H1 (cell line): ENCODE measurements around the gene ANO6. TPM values are rescaled to one million over a fixed set of nuclear protein-coding genes. Genes with fewer than 3 reads are reported as not detected.

Experiments
- CTCF ChIA-PET: fragments of 300-600 bp; sonication (Branson Sonifier 250); formaldehyde crosslinking; loops from one replicate; lab custom pipeline; 2021; ENCODE audit not compliant: partially characterized antibody; lab: Charles Lee
- POLR2A ChIA-PET: fragments of 300-600 bp; sonication (Branson Sonifier 250); formaldehyde crosslinking; loops from one replicate; lab custom pipeline; 2021; ENCODE audit warnings: inconsistent platforms; ENCODE audit not compliant: partially characterized antibody; lab: Charles Lee
- DNase-seq, 2 experiments: peaks; one replicate each; pipeline versions ENCODE4 v3.0.0 to v3.0.0-alpha.2; 2010 to 2022; ENCODE audit warnings: low spot score in 2 of 2, low read depth in 1 of 2, mixed read lengths in 1 of 2
- FAIRE-seq: peaks from 2 replicates; lab custom pipeline; 2011; peaks lifted over from hg19 to GRCh38; lab: Jason Lieb, UNC
- H2AFZ ChIP-seq: 2 replicates; pipeline ENCODE4 v1.8.1; 2012; ENCODE audit warnings: low read length, inconsistent platforms
- H2AK5ac ChIP-seq: 2 replicates; pipeline ENCODE4 v1.6.1; 2013; ENCODE audit warnings: low read depth, low read length
- H2BK120ac ChIP-seq: replicated peaks from 2 replicates; pipeline ENCODE3; 2013; ENCODE audit warnings: low read depth, low read length, inconsistent platforms
- H2BK12ac ChIP-seq: 2 replicates; pipeline ENCODE4 v1.6.1; 2013; ENCODE audit warnings: low read depth, low read length
- H2BK15ac ChIP-seq: 2 replicates; pipeline ENCODE4 v1.6.1; 2013; ENCODE audit warnings: low read length
- H2BK20ac ChIP-seq: 2 replicates; pipeline ENCODE4 v1.6.1; 2013; ENCODE audit warnings: low read length
- H2BK5ac ChIP-seq: 2 replicates; pipeline ENCODE4 v1.6.1; 2013; ENCODE audit warnings: low read depth, low read length
- H3K14ac ChIP-seq: 2 replicates; pipeline ENCODE4 v1.6.1; 2013; ENCODE audit warnings: inconsistent platforms; ENCODE audit not compliant: insufficient read length
- H3K18ac ChIP-seq: 2 replicates; pipeline ENCODE4 v1.6.1; 2013; ENCODE audit warnings: low read length; ENCODE audit errors: extremely low read depth
- H3K23ac ChIP-seq: 2 replicates; pipeline ENCODE4 v1.6.1; 2013; ENCODE audit warnings: inconsistent platforms; ENCODE audit not compliant: insufficient read length
- H3K23me2 ChIP-seq: 2 replicates; pipeline ENCODE4 v1.6.1; 2013; ENCODE audit warnings: low read depth, low read length
- H3K27ac ChIP-seq: 2 replicates; pipeline ENCODE4 v1.6.1; 2011; ENCODE audit warnings: low read depth, low read length, inconsistent platforms
- H3K27me3 ChIP-seq, 4 experiments: replicated peaks in 1 of 4; 1 replicate in 1 of 4; 2 replicates in 3 of 4; pipeline versions ENCODE4 v1.6.1 to v1.8.1; 2011 to 2013; ENCODE audit warnings: low read length in 3 of 4, mild to moderate bottlenecking in 3 of 4, inconsistent platforms in 2 of 4, mixed read lengths in 2 of 4, moderate library complexity in 1 of 4; ENCODE audit not compliant: control insufficient read depth in 3 of 4, insufficient read depth in 3 of 4; ENCODE audit errors: extremely low read depth in 1 of 4
- H3K36me3 ChIP-seq, 4 experiments: 2 replicates each; pipeline versions ENCODE4 v1.6.1 to v1.8.1; 2011 to 2013; ENCODE audit warnings: mild to moderate bottlenecking in 4 of 4, low read length in 3 of 4, moderate library complexity in 2 of 4, control low read depth in 1 of 4, inconsistent platforms in 1 of 4; ENCODE audit not compliant: insufficient read depth in 4 of 4, control insufficient read depth in 2 of 4
- H3K4ac ChIP-seq: replicated peaks from 2 replicates; pipeline ENCODE3; 2013; ENCODE audit warnings: low read length, low read depth, mixed read lengths, inconsistent platforms; ENCODE audit not compliant: insufficient read length
- H3K4me1 ChIP-seq, 4 experiments: replicated peaks in 1 of 4; 1 replicate in 1 of 4; 2 replicates in 3 of 4; pipeline versions ENCODE4 v1.6.1 to v1.8.1; 2011 to 2013; ENCODE audit warnings: low read length in 3 of 4, inconsistent platforms in 2 of 4, mixed read lengths in 1 of 4; ENCODE audit not compliant: insufficient read depth in 4 of 4, control insufficient read depth in 3 of 4
- H3K4me2 ChIP-seq, 2 experiments: 2 replicates each; pipeline versions ENCODE4 v1.6.1 to v1.8.1; 2011 to 2013; ENCODE audit warnings: low read depth in 2 of 2, low read length in 2 of 2, control low read depth in 1 of 2, inconsistent platforms in 1 of 2, mild to moderate bottlenecking in 1 of 2; ENCODE audit not compliant: insufficient read depth in 1 of 2
- H3K4me3 ChIP-seq, 4 experiments: fragments of 200-600, 300-600 bp in 1 of 4; sonication (generic), shearing (Covaris generic), sonication (Bioruptor Twin) in 1 of 4; 2 replicates each; pipeline versions ENCODE4 v1.5.1 to v1.8.1; 2011 to 2016; ENCODE audit warnings: low read length in 4 of 4, low read depth in 3 of 4, control low read depth in 2 of 4, inconsistent platforms in 2 of 4, mild to moderate bottlenecking in 2 of 4, mixed read lengths in 1 of 4, moderate library complexity in 1 of 4; ENCODE audit not compliant: insufficient read depth in 2 of 4; ENCODE audit errors: extremely low read depth in 1 of 4
- H3K56ac ChIP-seq: replicated peaks from 2 replicates; pipeline ENCODE3; 2013; ENCODE audit warnings: low read depth, mild to moderate bottlenecking, mixed read lengths, low read length, inconsistent platforms; ENCODE audit not compliant: insufficient read length
- H3K79me1 ChIP-seq: 2 replicates; pipeline ENCODE4 v1.6.1; 2013; ENCODE audit warnings: low read depth, low read length, control low read depth
- H3K79me2 ChIP-seq, 2 experiments: 2 replicates each; pipeline versions ENCODE4 v1.6.1 to v1.8.1; 2012 to 2013; ENCODE audit warnings: low read length in 2 of 2, mild to moderate bottlenecking in 2 of 2, inconsistent platforms in 1 of 2; ENCODE audit not compliant: insufficient read depth in 2 of 2, control insufficient read depth in 1 of 2
- H3K9ac ChIP-seq, 4 experiments: replicated peaks in 1 of 4; 1 replicate in 1 of 4; 2 replicates in 3 of 4; pipeline versions ENCODE4 v1.6.1 to v1.8.1; 2011 to 2013; ENCODE audit warnings: low read depth in 3 of 4, low read length in 3 of 4, control low read depth in 2 of 4, mild to moderate bottlenecking in 2 of 4, moderate library complexity in 2 of 4, inconsistent platforms in 1 of 4; ENCODE audit errors: extremely low read depth in 1 of 4
- H3K9me3 ChIP-seq, 2 experiments: 2 replicates each; pipeline versions ENCODE4 v1.6.1 to v1.8.1; 2012 to 2013; ENCODE audit warnings: mild to moderate bottlenecking in 2 of 2, moderate library complexity in 2 of 2, control low read depth in 1 of 2, inconsistent platforms in 1 of 2, low read depth in 1 of 2, low read length in 1 of 2, mixed read lengths in 1 of 2; ENCODE audit not compliant: insufficient read depth in 2 of 2
- H4K20me1 ChIP-seq, 2 experiments: replicated peaks in 1 of 2; 2 replicates each; pipeline versions ENCODE3 to v1.8.1; 2011 to 2013; ENCODE audit warnings: inconsistent platforms in 2 of 2, low read length in 2 of 2, mild to moderate bottlenecking in 1 of 2; ENCODE audit not compliant: insufficient read depth in 2 of 2, control insufficient read depth in 1 of 2
- H4K5ac ChIP-seq: 2 replicates; pipeline ENCODE4 v1.6.1; 2013; ENCODE audit warnings: low read length, low read depth, mixed read lengths, inconsistent platforms; ENCODE audit not compliant: insufficient read length
- H4K8ac ChIP-seq: 2 replicates; pipeline ENCODE4 v1.8.0; 2013; ENCODE audit warnings: mild to moderate bottlenecking, moderate library complexity, low read length, inconsistent platforms; ENCODE audit not compliant: insufficient read depth; ENCODE audit errors: extremely low read depth
- H4K91ac ChIP-seq: replicated peaks from 2 replicates; pipeline ENCODE3; 2013; ENCODE audit warnings: low read length, mixed read lengths, inconsistent platforms; ENCODE audit not compliant: insufficient read length
- E2F6 ChIP-seq: IDR thresholded peaks from 2 replicates; pipeline ENCODE4 v1.6.1; 2012; ENCODE audit warnings: inconsistent platforms
- EP300 ChIP-seq, 2 experiments: IDR thresholded peaks; 1 replicate in 1 of 2; 2 replicates in 1 of 2; pipeline ENCODE4 v1.6.1; 2011 to 2012; ENCODE audit warnings: low read depth in 2 of 2, low read length in 2 of 2, mild to moderate bottlenecking in 2 of 2, borderline replicate concordance in 1 of 2, inconsistent platforms in 1 of 2, moderate library complexity in 1 of 2
- WGBS, 2 experiments: shearing (Covaris generic) in 1 of 2; methylation state at CpG; one replicate each; pipeline versions ENCODE4 v1.1.6 to v1.1.7; 2013 to 2015; ENCODE audit warnings: low lambda C conversion rate in 2 of 2, mixed read lengths in 2 of 2, inconsistent platforms in 1 of 2, low coverage in 1 of 2, missing lambda C conversion rate in 1 of 2; ENCODE audit not compliant: insufficient replicate concordance in 2 of 2, insufficient coverage in 1 of 2, insufficient read length in 1 of 2; ENCODE audit errors: extremely low coverage in 1 of 2, missing lambda C conversion rate in 1 of 2; 5-methylcytosine and 5-hydroxymethylcytosine counted together
- polyA plus RNA-seq, 7 experiments: library from polyadenylated mRNA; depleted of rRNA in 3 of 7; stranded (reverse) in 5 of 7; unstranded in 2 of 7; fragments of >200 nt in 5 of 7; fragments of 200-250 nt in 2 of 7; gene quantifications; 1 replicate in 5 of 7; 2 replicates in 1 of 7; 4 replicates in 1 of 7; pipeline versions ENCODE4 v1.2.1 to v1.2.3, GENCODE V29; 2011 to 2013; ENCODE audit warnings: missing spikeins in 2 of 7, mixed read lengths in 2 of 7
- small RNA-seq: library from polyadenylated mRNA; stranded (forward); fragments of <200 nt; extraction: miRNeasy Mini kit (QIAGEN cat#:217004); gene quantifications from one replicate; pipeline ENCODE3, GENCODE V24; 2013; ENCODE audit not compliant: insufficient read depth
- total RNA-seq: library from RNA; stranded (reverse); fragmentation: NEBNext Ultra II Directional; extraction: Animal tissue kit (Norgen Biotek cat#: 25700); gene quantifications from 2 replicates; pipeline ENCODE4 v1.2.1, GENCODE V29; 2021

The ANO6 gene
- total and polyA plus RNA-seq, 2 of the 8 experiments (the other 6 are each of a cell fraction or from before 2014, with no cell fraction given) = 15.1 to 39.7 TPM

- Histone ChIP-seq H3K18ac (no peak overlapping the region), H2BK5ac (no peak overlapping the region), H3K23ac (no peak overlapping the region), H2BK20ac (no peak overlapping the region), H3K56ac (no peak overlapping the region), H3K27me3 (no peaks in the 10 kb centered on the region), H4K5ac (no peak overlapping the region), H3K79me1 (no peaks in the 10 kb centered on the region), H2BK120ac (no peak overlapping the region), H3K27ac (no peak overlapping the region), H4K8ac (no peak overlapping the region), H3K36me3 (no peaks in the 10 kb centered on the region; a peak in 1 of 8 replicates), H3K14ac (no peak overlapping the region), H2AK5ac (no peak overlapping the region), H3K23me2 (no peaks in the 10 kb centered on the region), H2AFZ (0 out of 2 replicates have a peak overlapping the region, but pooled peaks have one; percentile 73), H2BK15ac (no peak overlapping the region), H3K79me2 (no peaks in the 10 kb centered on the region), H3K4me1 (no peaks in the 10 kb centered on the region), H2BK12ac (no peak overlapping the region), H4K20me1 (no peaks in the 10 kb centered on the region), H3K4me3 (no peak overlapping the region), H3K4ac (no peak overlapping the region), H4K91ac (no peak overlapping the region), H3K9ac (no peak overlapping the region), H3K9me3 (no peaks in the 10 kb centered on the region), H3K4me2 (no peak overlapping the region)
- DNase-seq (no peak), FAIRE-seq (no peak)
- TF ChIP-seq E2F6 (no peak), EP300 (IDR thresholded peaks at IDR 0.05; ENCODE audit: borderline replicate concordance in 1 of 2, low read depth in 2 of 2, low read length in 2 of 2) (no peak)
- 75% methylated on average over 2 of the region's 2 CpGs; no CpG with 5 or more reads in 1 of the 2 experiments for WGBS, 2 experiments
- ChIA-PET POLR2A (no interaction called here), CTCF (no interaction called here)
Measured at GRCh38 chr12:45483571-45483970, 267.7 kb downstream of the ANO6 start.

Small RNA genes within 50 kb of the gene (small RNA-seq; reads per million reads assigned to genes)
- not detected for gene AC009248.2

Other genes with a start within 250 kb of the ANO6 start
- not detected in 2 replicates for gene DBX2, start 165.0 kb upstream of the ANO6 start, total RNA-seq
- 0.05 and 0.06 TPM in 2 replicates for gene DBX2, start 165.0 kb upstream of the ANO6 start, polyA plus RNA-seq (2011; rRNA removed)